H9 (cell line): ENCODE results near the gene ACSF3. TPM values are rescaled to one million over a fixed set of nuclear protein-coding genes. Genes with fewer than 3 reads are reported as not detected.
A peak's percentile ranks its signal among the peaks of the same experiment; 100 is the strongest.

Experiments used
- DNase-seq: peaks from one replicate; pipeline ENCODE4 v3.0.0-alpha.2; 2017
- H2AFZ ChIP-seq: one replicate; pipeline ENCODE4 v1.6.1; 2013; ENCODE audit warnings: mild to moderate bottlenecking, low read length, control low read depth, moderate library complexity
- H2AK5ac ChIP-seq: 2 replicates; pipeline ENCODE4 v1.6.1; 2013; ENCODE audit warnings: low read length, control low read depth, mixed read lengths; ENCODE audit not compliant: insufficient read length
- H2BK120ac ChIP-seq: one replicate; pipeline ENCODE4 v1.6.1; 2013; ENCODE audit warnings: low read depth, mild to moderate bottlenecking, low read length, control low read depth, inconsistent platforms; ENCODE audit not compliant: poor library complexity, severe bottlenecking
- H2BK12ac ChIP-seq: 2 replicates; pipeline ENCODE4 v1.6.1; 2013; ENCODE audit warnings: low read length, control low read depth, mixed read lengths, low read depth; ENCODE audit not compliant: insufficient read length
- H2BK15ac ChIP-seq: 2 replicates; pipeline ENCODE4 v1.6.1; 2013; ENCODE audit warnings: low read depth, low read length, control low read depth
- H2BK20ac ChIP-seq: one replicate; pipeline ENCODE4 v1.6.1; 2013; ENCODE audit warnings: low read depth, mild to moderate bottlenecking, low read length, control low read depth, inconsistent platforms; ENCODE audit not compliant: poor library complexity, severe bottlenecking
- H2BK5ac ChIP-seq: 2 replicates; pipeline ENCODE4 v1.6.1; 2013; ENCODE audit warnings: low read length, control low read depth, mixed read lengths; ENCODE audit not compliant: insufficient read length
- H3K14ac ChIP-seq: 2 replicates; pipeline ENCODE4 v1.6.1; 2013; ENCODE audit warnings: low read length, control low read depth; ENCODE audit not compliant: insufficient read depth
- H3K18ac ChIP-seq: 2 replicates; pipeline ENCODE4 v1.6.1; 2013; ENCODE audit warnings: low read depth, mild to moderate bottlenecking, mixed read lengths, low read length, control low read depth; ENCODE audit not compliant: insufficient read length
- H3K23ac ChIP-seq: 2 replicates; pipeline ENCODE4 v1.6.1; 2013; ENCODE audit warnings: low read length, control low read depth, mixed read lengths, low read depth; ENCODE audit not compliant: insufficient read length
- H3K23me2 ChIP-seq: 2 replicates; pipeline ENCODE4 v1.6.1; 2013; ENCODE audit warnings: low read depth, mild to moderate bottlenecking, mixed read lengths, low read length, control low read depth; ENCODE audit not compliant: insufficient read length, poor library complexity, severe bottlenecking
- H3K27ac ChIP-seq: 2 replicates; pipeline ENCODE4 v1.5.1; 2013; ENCODE audit warnings: low read length, control low read depth, mixed read lengths, low read depth; ENCODE audit not compliant: insufficient read length
- H3K27me3 ChIP-seq: 2 replicates; pipeline ENCODE4 v1.6.1; 2013; ENCODE audit warnings: low read length, control low read depth, inconsistent platforms; ENCODE audit not compliant: insufficient read depth
- H3K4ac ChIP-seq: 2 replicates; pipeline ENCODE4 v1.6.1; 2013; ENCODE audit warnings: low read depth, mild to moderate bottlenecking, control low read depth, inconsistent platforms, low read length, moderate library complexity
- H3K4me1 ChIP-seq: 2 replicates; pipeline ENCODE4 v1.6.1; 2013; ENCODE audit warnings: low read length, control low read depth, inconsistent platforms; ENCODE audit not compliant: insufficient read depth
- H3K4me2 ChIP-seq: 2 replicates; pipeline ENCODE4 v1.6.1; 2013; ENCODE audit warnings: low read length, control low read depth, mixed read lengths; ENCODE audit not compliant: insufficient read length, insufficient read depth
- H3K56ac ChIP-seq: 2 replicates; pipeline ENCODE4 v1.6.1; 2013; ENCODE audit warnings: low read depth, mild to moderate bottlenecking, mixed read lengths, low read length, control low read depth; ENCODE audit not compliant: insufficient read length
- H3K79me1 ChIP-seq: 2 replicates; pipeline ENCODE4 v1.6.1; 2013; ENCODE audit warnings: low read depth, mild to moderate bottlenecking, moderate library complexity, low read length, control low read depth, inconsistent platforms; ENCODE audit not compliant: insufficient read depth, poor library complexity, severe bottlenecking
- H3K79me2 ChIP-seq: 2 replicates; pipeline ENCODE4 v1.6.1; 2013; ENCODE audit warnings: low read length, control low read depth, inconsistent platforms; ENCODE audit not compliant: insufficient read depth
- H3K9ac ChIP-seq: 2 replicates; pipeline ENCODE4 v1.6.1; 2013; ENCODE audit warnings: low read length, control low read depth, mixed read lengths; ENCODE audit not compliant: insufficient read length; ENCODE audit errors: extremely low read depth
- H3K9me3 ChIP-seq: one replicate; pipeline ENCODE4 v1.6.1; 2013; ENCODE audit warnings: low read depth, low read length, inconsistent platforms; ENCODE audit not compliant: control insufficient read depth
- H3T11ph ChIP-seq: one replicate; pipeline ENCODE4 v1.6.1; 2013; ENCODE audit warnings: mild to moderate bottlenecking, low read length, control low read depth, inconsistent platforms
- H4K20me1 ChIP-seq: one replicate; pipeline ENCODE4 v1.6.1; 2013; ENCODE audit not compliant: control insufficient read depth, insufficient read length, insufficient read depth
- H4K5ac ChIP-seq: 2 replicates; pipeline ENCODE4 v1.6.1; 2013; ENCODE audit warnings: low read depth, mild to moderate bottlenecking, mixed read lengths, low read length, control low read depth; ENCODE audit not compliant: insufficient read length
- H4K8ac ChIP-seq: replicated peaks from 2 replicates; pipeline ENCODE4 v1.6.1; 2013; ENCODE audit warnings: low read length, control low read depth, mixed read lengths, low read depth; ENCODE audit not compliant: insufficient read length
- H4K91ac ChIP-seq: 2 replicates; pipeline ENCODE4 v1.6.1; 2013; ENCODE audit warnings: low read depth, mild to moderate bottlenecking, moderate library complexity, mixed read lengths, low read length, control low read depth; ENCODE audit not compliant: insufficient read length
- H3K27ac Mint-ChIP-seq, 3 experiments: 2 replicates in 2 of 3; 3 replicates in 1 of 3; pipeline ENCODE4 v1.8.0; 2020 to 2021; ENCODE audit warnings: mixed read lengths in 3 of 3, mild to moderate bottlenecking in 1 of 3, moderate library complexity in 1 of 3
- H3K27me3 Mint-ChIP-seq: 2 replicates; pipeline ENCODE4 v1.8.0; 2021; ENCODE audit warnings: low read depth, mild to moderate bottlenecking, moderate library complexity, mixed read lengths
- H3K36me3 Mint-ChIP-seq, 3 experiments: 2 replicates in 2 of 3; 3 replicates in 1 of 3; pipeline ENCODE4 v1.8.0; 2020 to 2021; ENCODE audit warnings: low read depth in 3 of 3, mixed read lengths in 3 of 3; ENCODE audit not compliant: insufficient read depth in 1 of 3
- H3K4me1 Mint-ChIP-seq, 2 experiments: 2 replicates each; pipeline ENCODE4 v1.8.0; 2020; ENCODE audit warnings: mixed read lengths in 2 of 2
- H3K4me3 Mint-ChIP-seq, 2 experiments: 2 replicates in 1 of 2; 3 replicates in 1 of 2; pipeline ENCODE4 v1.8.0; 2020 to 2021; ENCODE audit warnings: mild to moderate bottlenecking in 2 of 2, mixed read lengths in 2 of 2, moderate library complexity in 1 of 2
- H3K9me3 Mint-ChIP-seq, 2 experiments: 2 replicates in 1 of 2; 3 replicates in 1 of 2; pipeline ENCODE4 v1.8.0; 2020; ENCODE audit warnings: mild to moderate bottlenecking in 2 of 2, mixed read lengths in 2 of 2, moderate library complexity in 1 of 2
- WGBS: extraction: QIAGEN DNeasy Blood & Tissue Kit; methylation state at CpG from one replicate; pipeline ENCODE4 v1.1.7; 2013; ENCODE audit warnings: missing lambda C conversion rate, low lambda C conversion rate, mixed read lengths; ENCODE audit not compliant: insufficient read length; ENCODE audit errors: extremely low coverage; 5-methylcytosine and 5-hydroxymethylcytosine counted together
- total RNA-seq: library from RNA; stranded (reverse); gene quantifications from 2 replicates; pipeline ENCODE4 v1.2.1, GENCODE V29; 2021
- TF ChIP-seq, protein P1 (sequence below): fragments of 200-600 bp; sonication (generic); conservative IDR thresholded peaks from 3 replicates; pipeline ENCODE4 v1.8.0; 2021; ENCODE audit warnings: antibody characterized with exemption, mild to moderate bottlenecking

ACSF3 gene
- total RNA-seq, 1 experiment from 2014 or later: 31.3 TPM

DNA sequence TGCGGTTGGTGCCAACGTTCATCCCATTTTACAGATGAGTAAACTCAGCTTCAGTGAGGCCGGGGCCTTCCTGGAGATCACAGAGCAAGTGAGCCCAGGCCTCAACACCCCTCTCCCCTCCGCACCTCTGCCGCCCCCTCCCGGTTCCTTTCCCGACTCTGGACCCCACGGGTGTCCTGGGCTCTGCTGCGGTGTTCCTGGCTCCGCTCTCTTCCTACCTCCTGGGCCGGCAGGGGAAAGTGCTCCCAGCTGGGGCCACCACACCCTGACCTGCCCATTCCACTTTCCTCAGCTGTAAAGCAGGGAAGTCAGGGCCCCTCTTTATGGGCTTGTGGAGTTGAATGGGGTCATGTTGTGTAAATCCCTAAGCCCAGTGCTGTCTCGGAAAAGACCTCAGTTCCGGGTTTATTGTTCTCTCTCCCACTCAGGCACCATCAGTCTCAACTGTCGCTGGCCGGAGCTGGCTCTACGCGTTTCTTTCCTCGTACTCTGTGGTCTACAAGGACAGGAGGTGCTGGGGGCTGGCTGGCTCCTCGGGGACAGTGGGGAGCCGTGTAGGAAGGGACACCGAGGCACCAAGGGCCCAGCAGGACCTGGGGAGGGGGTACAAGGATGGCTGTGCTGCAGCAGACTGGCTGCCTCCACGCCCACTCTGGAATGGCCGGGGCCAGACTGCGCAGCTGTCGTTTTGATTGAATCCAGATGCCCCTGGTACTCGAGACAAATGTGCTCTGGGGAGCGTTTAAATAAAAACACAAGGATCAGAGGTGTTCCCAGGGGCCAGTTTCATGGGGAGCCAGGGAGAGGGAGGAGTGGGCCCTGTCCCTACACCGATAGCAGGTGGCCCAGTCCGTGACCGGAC, 21.7 kb upstream of the ACSF3 start:
- H2BK120ac ChIP-seq: no peak overlapping the region
- H3K4ac ChIP-seq: no peak overlapping the region
- H2BK12ac ChIP-seq: no peak overlapping the region
- no peak overlapping the region for H2BK5ac ChIP-seq
- H3K56ac ChIP-seq: no peak overlapping the region
- no peak overlapping the region for H3K23ac ChIP-seq
- H4K91ac ChIP-seq: no peak overlapping the region
- H3K18ac ChIP-seq: no peak overlapping the region
- H3K27ac Mint-ChIP-seq: peak overlapping the region in 1 of 3 experiments; percentile 40; a peak in 1 of 7 replicates
- H3K9ac ChIP-seq: no peak overlapping the region
- no peak overlapping the region for H3K4me2 ChIP-seq
- TF ChIP-seq, protein P1, sequence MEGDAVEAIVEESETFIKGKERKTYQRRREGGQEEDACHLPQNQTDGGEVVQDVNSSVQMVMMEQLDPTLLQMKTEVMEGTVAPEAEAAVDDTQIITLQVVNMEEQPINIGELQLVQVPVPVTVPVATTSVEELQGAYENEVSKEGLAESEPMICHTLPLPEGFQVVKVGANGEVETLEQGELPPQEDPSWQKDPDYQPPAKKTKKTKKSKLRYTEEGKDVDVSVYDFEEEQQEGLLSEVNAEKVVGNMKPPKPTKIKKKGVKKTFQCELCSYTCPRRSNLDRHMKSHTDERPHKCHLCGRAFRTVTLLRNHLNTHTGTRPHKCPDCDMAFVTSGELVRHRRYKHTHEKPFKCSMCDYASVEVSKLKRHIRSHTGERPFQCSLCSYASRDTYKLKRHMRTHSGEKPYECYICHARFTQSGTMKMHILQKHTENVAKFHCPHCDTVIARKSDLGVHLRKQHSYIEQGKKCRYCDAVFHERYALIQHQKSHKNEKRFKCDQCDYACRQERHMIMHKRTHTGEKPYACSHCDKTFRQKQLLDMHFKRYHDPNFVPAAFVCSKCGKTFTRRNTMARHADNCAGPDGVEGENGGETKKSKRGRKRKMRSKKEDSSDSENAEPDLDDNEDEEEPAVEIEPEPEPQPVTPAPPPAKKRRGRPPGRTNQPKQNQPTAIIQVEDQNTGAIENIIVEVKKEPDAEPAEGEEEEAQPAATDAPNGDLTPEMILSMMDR: peak; percentile 22; the same call in 1 of the 3 replicates
- no peak overlapping the region for H2AFZ ChIP-seq
- no peak overlapping the region for H2BK20ac ChIP-seq
- DNase-seq: no peak
- no peaks in the 10 kb centered on the region for H3K27me3 ChIP-seq
- H3K9me3 Mint-ChIP-seq: peaks cover 31 to 32% of the 10 kb centered on the region in 2 experiments
- H3K36me3 Mint-ChIP-seq: peaks cover 0 to 4% (median 0%) of the 10 kb centered on the region in 3 experiments; a peak in 3 of 7 replicates
- H3K23me2 ChIP-seq: no peaks in the 10 kb centered on the region
- H3K14ac ChIP-seq: no peak overlapping the region
- H3K9me3 ChIP-seq: peaks cover 9% of the 10 kb centered on the region
- H2AK5ac ChIP-seq: no peak overlapping the region
- no peak overlapping the region for H3T11ph ChIP-seq
- H4K20me1 ChIP-seq: no peaks in the 10 kb centered on the region
- no peaks in the 10 kb centered on the region for H3K79me1 ChIP-seq
- no CpG with 5 or more reads among the region's 30 CpGs for WGBS
- no peak overlapping the region for H3K4me3 Mint-ChIP-seq
- no peaks in the 10 kb centered on the region for H3K79me2 ChIP-seq
- no peak overlapping the region for H4K5ac ChIP-seq
- H3K27ac ChIP-seq: no peak overlapping the region
- H2BK15ac ChIP-seq: no peak overlapping the region
- H4K8ac ChIP-seq: no peak overlapping the region
- H3K4me1 Mint-ChIP-seq: no peaks in the 10 kb centered on the region
- peaks cover 5% of the 10 kb centered on the region for H3K27me3 Mint-ChIP-seq
- no peaks in the 10 kb centered on the region for H3K4me1 ChIP-seq
